GM19397 (cell line): ENCODE measurements around the gene KLHL8.

Experiments used
- ATAC-seq: cut with Tn5 transposase; IDR thresholded peaks from one replicate; pipeline ENCODE4 v1.9.1; 2021; ENCODE audit warnings: mild to moderate bottlenecking, moderate library complexity; ENCODE audit not compliant: unreplicated experiment

Gene KLHL8

DNA sequence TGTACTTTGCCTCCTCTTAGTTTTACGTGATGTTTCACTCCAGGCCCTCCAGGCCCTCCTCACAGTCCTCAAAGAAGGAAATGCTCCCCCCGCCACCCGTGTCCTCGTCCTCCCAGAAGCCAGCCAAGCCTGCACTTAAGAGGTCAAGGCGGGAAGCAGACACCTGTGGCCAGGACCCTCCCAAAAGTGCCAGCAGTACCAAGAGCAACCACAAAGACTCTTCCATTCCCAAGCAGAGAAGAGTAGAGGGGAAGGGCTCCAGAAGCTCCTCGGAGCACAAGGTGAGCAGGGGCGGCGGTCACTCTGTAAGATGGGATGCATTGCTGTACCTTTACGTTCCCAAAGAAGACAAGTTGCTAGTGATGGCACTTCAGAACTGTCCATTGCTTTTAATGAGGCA lies 94.4 kb downstream of the KLHL8 start:
- ATAC-seq = no peak

GRCh38 chr4:87122252-87122651 lies 98.2 kb downstream of the KLHL8 start:
- no peak for ATAC-seq

DNA sequence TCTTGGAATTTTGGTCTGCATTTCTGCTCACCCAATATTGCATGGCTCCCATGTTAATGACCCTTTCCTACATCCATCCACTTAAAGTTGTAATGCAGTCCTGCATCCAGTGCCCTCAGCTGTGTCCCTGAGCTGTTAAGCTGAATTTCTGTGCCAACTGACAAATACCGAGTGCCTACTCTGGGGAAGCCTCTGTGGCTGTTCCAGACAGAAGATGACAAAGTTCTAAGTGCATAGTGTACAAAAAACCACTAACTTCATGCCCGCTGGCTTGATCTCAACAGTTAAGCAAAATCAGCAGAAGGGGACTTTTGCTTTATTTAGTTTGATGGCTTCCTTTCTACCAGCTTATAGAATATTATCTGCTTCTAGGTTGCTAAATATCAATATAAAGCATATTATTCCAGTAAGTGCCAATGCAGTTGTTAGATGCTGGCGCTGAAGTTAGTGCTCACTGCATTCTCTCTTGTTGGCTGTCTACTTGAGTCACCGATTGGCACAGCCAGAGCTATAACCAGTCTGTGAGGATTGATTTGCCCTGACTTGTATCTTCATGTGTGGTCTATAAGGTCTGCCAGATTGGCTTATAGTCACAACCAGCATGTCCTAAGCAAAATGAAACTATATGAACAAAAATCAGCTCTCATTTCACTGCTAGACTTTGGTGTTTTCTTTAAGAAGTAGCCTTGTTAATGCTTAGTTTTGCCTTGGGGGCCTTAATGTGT lies 98.9 kb downstream of the KLHL8 start:
- no peak for ATAC-seq

- ATAC-seq = no peak
Observed at GRCh38 chr4:87120411-87121162, 99.8 kb downstream of the KLHL8 start.

DNA sequence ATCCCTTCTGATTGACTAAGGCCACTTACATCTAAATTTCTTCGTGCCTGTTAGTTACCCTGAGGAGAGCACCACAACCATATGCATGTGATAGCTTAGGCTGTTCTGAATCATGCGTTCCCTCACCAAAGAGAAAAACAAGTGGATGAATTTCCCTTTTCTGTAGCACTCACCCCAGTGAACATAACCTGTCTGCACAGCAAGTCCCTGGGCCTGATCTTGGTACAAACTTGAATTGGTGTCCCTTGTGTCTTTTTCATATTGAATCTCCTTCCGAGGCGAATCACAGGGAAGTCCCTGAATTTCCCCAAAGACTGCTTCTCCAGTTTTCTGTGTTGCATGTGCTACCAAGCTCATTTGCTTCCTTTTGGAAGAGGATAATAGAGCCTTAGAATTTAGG lies 100.4 kb downstream of the KLHL8 start:
- no peak for ATAC-seq

DNA sequence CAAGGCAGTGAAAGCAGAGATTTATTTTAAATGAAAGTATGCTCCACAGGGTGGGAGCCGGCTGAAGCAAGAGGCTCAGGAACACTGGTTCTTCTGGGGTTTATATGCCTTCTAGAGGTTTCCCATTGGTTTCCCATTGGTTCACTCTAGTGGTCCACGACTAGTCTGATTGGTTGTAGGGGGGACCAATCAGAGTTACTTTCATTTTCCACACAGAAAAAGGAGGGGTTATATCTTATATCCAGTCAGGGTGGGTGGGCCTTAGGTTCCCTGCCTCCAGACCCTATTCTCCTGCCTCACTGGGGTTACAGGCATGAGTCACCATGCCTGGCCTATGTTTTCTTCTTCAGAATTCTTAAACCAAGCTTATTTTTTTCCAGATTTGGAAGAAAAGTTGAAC lies 101.6 kb downstream of the KLHL8 start:
- ATAC-seq = no peak

DNA sequence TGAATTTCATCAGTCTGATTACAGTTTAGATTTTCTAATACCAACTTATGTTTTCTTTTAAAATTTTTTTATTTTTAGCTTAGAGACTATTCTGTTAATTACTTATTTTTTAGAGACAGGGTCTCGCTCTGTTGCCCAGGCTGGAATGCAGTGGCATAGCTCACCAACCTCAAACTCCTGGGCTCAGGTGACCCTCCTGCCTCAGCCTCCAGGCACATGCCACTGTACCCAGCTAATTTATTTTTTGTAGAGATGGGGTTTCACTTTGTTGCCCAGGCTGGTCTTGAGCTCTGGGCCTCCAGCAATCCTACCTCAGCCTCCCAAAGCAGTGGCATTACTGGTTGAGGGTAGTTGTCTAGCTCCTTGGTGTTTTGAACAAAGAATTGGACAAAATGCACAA lies 102.0 kb downstream of the KLHL8 start:
- no peak for ATAC-seq

GRCh38 chr4:87117732-87118075 lies 102.7 kb downstream of the KLHL8 start:
- no peak for ATAC-seq

DNA sequence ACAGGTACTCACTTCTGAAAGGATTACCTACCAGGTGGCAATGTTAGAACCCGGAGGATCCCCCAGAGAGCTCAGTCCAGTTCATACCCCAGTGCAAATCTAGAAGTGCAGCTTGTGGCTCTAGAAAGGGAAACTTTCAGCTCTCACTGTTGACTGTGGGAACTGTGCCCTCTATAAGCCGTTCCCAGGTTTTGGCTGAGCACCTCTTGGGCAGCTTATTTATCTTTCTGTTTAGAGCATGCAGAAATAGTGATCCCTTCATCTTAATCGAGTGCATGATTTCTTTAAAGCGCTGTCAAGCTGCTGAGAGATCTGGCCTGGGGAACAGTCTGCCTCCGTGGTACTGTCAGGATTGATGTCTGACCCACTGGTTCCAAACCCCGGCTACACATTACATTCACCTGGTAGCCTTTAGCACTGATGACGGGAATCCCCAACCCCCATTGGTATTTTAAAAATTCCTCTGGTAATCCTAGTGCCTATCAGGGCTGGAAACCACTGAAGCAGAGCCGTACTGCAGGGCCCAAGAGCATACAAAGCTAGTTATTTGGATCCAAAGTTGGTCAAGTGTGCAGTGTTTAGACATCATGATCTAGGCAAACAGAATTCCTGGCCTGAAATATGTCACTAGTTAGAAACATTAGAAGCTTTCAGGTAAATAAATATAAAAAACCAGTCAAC lies 103.2 kb downstream of the KLHL8 start:
- no peak for ATAC-seq

GRCh38 chr4:87116231-87116630 lies 104.2 kb downstream of the KLHL8 start:
- no peak for ATAC-seq

- no peak for ATAC-seq
Observed at GRCh38 chr4:87114245-87115062, 106.0 kb downstream of the KLHL8 start.

DNA sequence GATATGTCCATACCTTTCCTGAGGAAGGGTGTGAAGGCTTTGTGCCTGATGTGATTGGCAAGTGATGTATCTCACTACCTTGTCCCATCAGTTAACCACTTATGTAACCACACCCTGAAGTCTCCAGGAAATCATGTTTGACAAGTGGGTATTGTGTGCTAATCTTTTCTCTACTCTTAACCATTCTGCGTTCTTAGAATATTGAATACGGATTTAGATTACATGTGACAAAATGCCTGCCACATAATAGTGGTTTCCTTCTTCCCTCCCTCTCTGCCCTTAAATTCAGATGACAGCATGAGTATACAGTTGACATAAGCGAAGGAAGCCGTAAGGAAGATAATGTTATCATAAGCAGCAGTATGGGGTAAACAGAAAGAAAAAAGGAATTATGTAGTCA lies 108.4 kb downstream of the KLHL8 start:
- no peak for ATAC-seq
